Measurements from ENCODE around the gene GORASP2.

- TF ChIP-seq, protein P1, sequence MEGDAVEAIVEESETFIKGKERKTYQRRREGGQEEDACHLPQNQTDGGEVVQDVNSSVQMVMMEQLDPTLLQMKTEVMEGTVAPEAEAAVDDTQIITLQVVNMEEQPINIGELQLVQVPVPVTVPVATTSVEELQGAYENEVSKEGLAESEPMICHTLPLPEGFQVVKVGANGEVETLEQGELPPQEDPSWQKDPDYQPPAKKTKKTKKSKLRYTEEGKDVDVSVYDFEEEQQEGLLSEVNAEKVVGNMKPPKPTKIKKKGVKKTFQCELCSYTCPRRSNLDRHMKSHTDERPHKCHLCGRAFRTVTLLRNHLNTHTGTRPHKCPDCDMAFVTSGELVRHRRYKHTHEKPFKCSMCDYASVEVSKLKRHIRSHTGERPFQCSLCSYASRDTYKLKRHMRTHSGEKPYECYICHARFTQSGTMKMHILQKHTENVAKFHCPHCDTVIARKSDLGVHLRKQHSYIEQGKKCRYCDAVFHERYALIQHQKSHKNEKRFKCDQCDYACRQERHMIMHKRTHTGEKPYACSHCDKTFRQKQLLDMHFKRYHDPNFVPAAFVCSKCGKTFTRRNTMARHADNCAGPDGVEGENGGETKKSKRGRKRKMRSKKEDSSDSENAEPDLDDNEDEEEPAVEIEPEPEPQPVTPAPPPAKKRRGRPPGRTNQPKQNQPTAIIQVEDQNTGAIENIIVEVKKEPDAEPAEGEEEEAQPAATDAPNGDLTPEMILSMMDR (conservative IDR thresholded peaks at IDR 0.05 in 1 of 2, IDR thresholded peaks at IDR 0.05 in 1 of 2; ENCODE audit: low read depth in 1 of 2, low read length in 2 of 2), result no peak
- TF ChIP-seq EZH2 (IDR thresholded peaks at IDR 0.05; ENCODE audit: low read length, missing control alignments), result no peak
Observed at GRCh38 chr2:170975943-170976270, 46.9 kb downstream of the GORASP2 start.
